ENCODE data around the gene SDE2. TPM values are rescaled to one million over a fixed set of nuclear protein-coding genes. Genes with fewer than 3 reads are reported as not detected.
A peak's percentile ranks its signal among the peaks of the same experiment; 100 is the strongest.
"Not testable (repeated sequence)": the region's sequence is repeated elsewhere in the genome, so short reads cannot be mapped to it uniquely, and the experiment has no call there.

Gene SDE2
- total and polyA plus RNA-seq, 7 experiments from 2014 or later = 9.3 to 36.3 (median 20.8) TPM

GRCh38 chr1:226002667-226003501 lies 3.7 kb upstream of the SDE2 start:
- H3K36me3 Mint-ChIP-seq = peaks cover 0 to 5% (median 4%) of the 10 kb centered on the region in 5 donors

GRCh38 chr1:226001963-226002666 lies 3.0 kb upstream of the SDE2 start:
- Mint-ChIP-seq H3K27ac (peak overlapping the region; percentile 90 to 100 (median 100)), H3K9me3 (peaks cover 0 to 10% (median 0%) of the 10 kb centered on the region in 11 donors), H3K4me1 (peaks cover 32 to 74% (median 55%) of the 10 kb centered on the region in 7 donors), H3K4me3 (peak overlapping the region; percentile 37 to 94 (median 69)), H3K27me3 (no peaks in the 10 kb centered on the region), H3K36me3 (peaks cover 0 to 5% (median 4%) of the 10 kb centered on the region in 5 donors)
- CTCF ChIA-PET = interaction anchor here (1.8 kb wide), 1 partner anchor 63 kb away, joined by 6 read pairs; no protein-coding TSS in a partner anchor
- peak overlapping the region; percentile 98 for H3K27ac ChIP-seq (ENCODE audit: low read depth, low read length)
- H3K36me3 ChIP-seq (ENCODE audit: control insufficient read depth in 2 of 3, insufficient read depth in 3 of 3, low read length in 3 of 3) = peaks cover 0 to 3% (median 0%) of the 10 kb centered on the region in 3 experiments
- H3K9me3 ChIP-seq (ENCODE audit: control insufficient read depth in 2 of 3, low read length in 3 of 3) = no peaks in the 10 kb centered on the region
- H3K27me3 ChIP-seq (ENCODE audit: control insufficient read depth in 2 of 2, insufficient read depth in 2 of 2, low read length in 2 of 2) = no peaks in the 10 kb centered on the region
- H3K4me1 ChIP-seq (ENCODE audit: control insufficient read depth in 2 of 2, insufficient read depth in 2 of 2, low read length in 2 of 2) = peaks cover 39 to 60% of the 10 kb centered on the region in 2 donors
- H3K4me3 ChIP-seq (ENCODE audit: low read length) = peak overlapping the region; percentile 5
- intact Hi-C loops (cut with micrococcal nuclease) = loop anchor here in 1 of 2 donors (5.0 to 10.0 kb wide), 2 partner anchors 303 to 935 kb away; partner anchors contain the start of gene LIN9
- POLR2A ChIA-PET = interaction anchor here (0.6 to 8.2 kb wide), 10 partner anchors 12 to 557 kb away, joined by 3 to 450 read pairs (median 4); partner anchors contain the start of genes H3-3A, PYCR2 and SRP9
- ATAC-seq = peak; percentile 35
- DNase-seq = peak; percentile 37 to 92 (median 77)

More at GRCh38 chr1:226002667-226003501, 3.7 kb upstream of the SDE2 start:
- Mint-ChIP-seq H3K27ac (peak overlapping the region; percentile 90 to 100 (median 100)), H3K27me3 (no peaks in the 10 kb centered on the region), H3K4me3 (peak overlapping the region; percentile 37 to 94 (median 69)), H3K4me1 (peaks cover 31 to 66% (median 49%) of the 10 kb centered on the region in 7 donors), H3K9me3 (peaks cover 0 to 10% (median 0%) of the 10 kb centered on the region in 11 donors)
- Histone ChIP-seq H3K27me3 (ENCODE audit: control insufficient read depth in 2 of 2, insufficient read depth in 2 of 2, low read length in 2 of 2) (no peaks in the 10 kb centered on the region), H3K36me3 (ENCODE audit: control insufficient read depth in 2 of 3, insufficient read depth in 3 of 3, low read length in 3 of 3) (peaks cover 0 to 3% (median 0%) of the 10 kb centered on the region in 3 experiments), H3K4me1 (ENCODE audit: control insufficient read depth in 2 of 2, insufficient read depth in 2 of 2, low read length in 2 of 2) (peaks cover 32 to 53% of the 10 kb centered on the region in 2 donors), H3K4me3 (ENCODE audit: low read length) (peak overlapping the region; percentile 5), H3K27ac (ENCODE audit: low read depth, low read length) (peak overlapping the region; percentile 98), H3K9me3 (ENCODE audit: control insufficient read depth in 2 of 3, low read length in 3 of 3) (no peaks in the 10 kb centered on the region)
- ChIA-PET POLR2A (interaction anchor here (0.6 to 8.2 kb wide), 6 partner anchors 16 to 535 kb away, joined by 3 to 450 read pairs (median 3); partner anchors contain the start of gene H3-3A), CTCF (interaction anchor here (0.6 to 1.8 kb wide), 2 partner anchors 62 to 244 kb away, joined by 3 to 6 read pairs; no protein-coding TSS in a partner anchor)
- ATAC-seq (no peak), DNase-seq (peak in 1 of 9 donors; percentile 55)
- intact Hi-C loops (cut with micrococcal nuclease) = loop anchor here in 1 of 2 donors (5.0 to 10.0 kb wide), 2 partner anchors 302 to 934 kb away; partner anchors contain the start of gene LIN9

DNA sequence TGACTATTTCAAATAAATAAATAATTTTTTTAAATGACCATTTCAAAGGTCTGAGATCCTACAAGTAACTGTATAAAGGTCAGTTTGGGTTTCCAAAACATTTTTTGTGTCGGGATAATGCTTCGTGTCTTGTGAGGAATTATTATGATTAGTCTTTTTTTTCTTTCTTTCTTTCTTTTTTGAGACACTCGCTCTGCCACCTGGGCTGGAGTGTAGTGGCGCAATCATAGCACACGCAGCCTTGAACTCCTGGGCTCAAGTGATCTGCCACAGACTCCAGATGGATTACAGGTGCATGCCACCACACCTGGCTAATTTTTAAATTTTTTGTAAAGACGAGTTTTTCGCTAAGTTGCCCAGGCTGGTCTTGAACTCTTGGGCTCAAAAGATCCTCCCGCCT lies 1.9 kb upstream of the SDE2 start:
- Histone ChIP-seq H3K27me3 (ENCODE audit: control insufficient read depth in 2 of 2, insufficient read depth in 2 of 2, low read length in 2 of 2) (no peaks in the 10 kb centered on the region), H3K36me3 (ENCODE audit: control insufficient read depth in 2 of 3, insufficient read depth in 3 of 3, low read length in 3 of 3) (peaks cover 0 to 3% (median 0%) of the 10 kb centered on the region in 3 experiments), H3K4me3 (ENCODE audit: low read length) (no peak overlapping the region), H3K27ac (ENCODE audit: low read depth, low read length) (peak overlapping the region; percentile 98), H3K4me1 (ENCODE audit: control insufficient read depth in 2 of 2, insufficient read depth in 2 of 2, low read length in 2 of 2) (peaks cover 47 to 69% of the 10 kb centered on the region in 2 donors), H3K9me3 (ENCODE audit: control insufficient read depth in 2 of 3, low read length in 3 of 3) (no peaks in the 10 kb centered on the region)
- H3K36me3 Mint-ChIP-seq = peaks cover 0 to 11% (median 4%) of the 10 kb centered on the region in 5 donors
- no peaks in the 10 kb centered on the region for H3K27me3 Mint-ChIP-seq
- intact Hi-C loops (cut with micrococcal nuclease) = loop anchor here in 1 of 2 donors (5.0 to 10.0 kb wide), 2 partner anchors 304 to 936 kb away; partner anchors contain the start of gene LIN9
- ATAC-seq = no peak
- peaks cover 0 to 10% (median 0%) of the 10 kb centered on the region in 11 donors for H3K9me3 Mint-ChIP-seq
- no peak for DNase-seq
- H3K4me3 Mint-ChIP-seq = peak overlapping the region; percentile 7 to 100 (median 92)
- H3K4me1 Mint-ChIP-seq = peaks cover 40 to 84% (median 64%) of the 10 kb centered on the region in 7 donors
- CTCF ChIA-PET = interaction anchor here (1.7 to 2.1 kb wide), 3 partner anchors 61 to 64 kb away, joined by 6 to 13 read pairs (median 7); no protein-coding TSS in a partner anchor
- H3K27ac Mint-ChIP-seq = peak overlapping the region; percentile 95 to 100 (median 100)
- POLR2A ChIA-PET = interaction anchor here (0.6 to 8.2 kb wide), 14 partner anchors 10 to 533 kb away, joined by 3 to 450 read pairs (median 16); partner anchors contain the start of genes H3-3A, PYCR2, SRP9 and TMEM63A

DNA sequence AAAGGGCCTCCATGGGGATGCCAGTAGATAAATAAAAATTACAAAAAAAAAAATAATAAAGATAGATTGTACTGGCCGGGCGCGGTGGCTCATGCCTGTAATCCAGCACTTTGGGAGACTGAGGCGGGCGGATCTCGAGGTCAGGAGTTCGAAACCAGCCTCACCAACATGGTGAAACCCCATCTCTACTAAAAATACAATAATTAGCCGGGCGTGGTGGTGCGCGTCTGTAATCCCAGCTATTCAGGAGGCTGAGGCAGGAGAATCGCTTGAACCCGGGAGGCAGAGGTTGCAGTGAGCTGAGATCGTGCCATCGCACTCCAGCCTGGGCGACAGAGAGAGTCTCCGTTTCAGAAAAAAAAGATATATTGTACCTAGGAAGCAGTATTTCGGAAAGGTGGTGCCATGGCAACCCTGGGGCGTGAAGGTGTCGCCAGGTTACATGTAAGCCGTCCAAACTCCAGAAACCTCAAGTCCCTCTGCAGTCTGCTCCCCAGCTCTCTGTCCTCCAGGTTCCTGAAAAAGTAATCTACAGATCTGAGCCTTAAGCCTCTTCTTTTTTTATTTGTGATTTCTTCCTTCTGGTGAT lies 1.4 kb upstream of the SDE2 start:
- not testable (repeated sequence) for H3K27me3 ChIP-seq (ENCODE audit: control insufficient read depth in 2 of 2, insufficient read depth in 2 of 2, low read length in 2 of 2); H3K27me3 Mint-ChIP-seq; H3K9me3 ChIP-seq (ENCODE audit: control insufficient read depth in 2 of 3, low read length in 3 of 3); H3K4me3 ChIP-seq (ENCODE audit: low read length); H3K36me3 ChIP-seq (ENCODE audit: control insufficient read depth in 2 of 3, insufficient read depth in 3 of 3, low read length in 3 of 3); ATAC-seq
- peak overlapping the region; percentile 95 to 100 (median 100) for H3K27ac Mint-ChIP-seq
- peaks cover 44 to 89% (median 69%) of the 10 kb centered on the region in 7 donors for H3K4me1 Mint-ChIP-seq
- H3K36me3 Mint-ChIP-seq = peaks cover 0 to 11% (median 4%) of the 10 kb centered on the region in 5 donors
- POLR2A ChIA-PET = interaction anchor here (0.5 to 8.2 kb wide), 28 partner anchors 8 to 572 kb away, joined by 3 to 450 read pairs (median 13); partner anchors contain the start of genes H3-3A, LBR, PYCR2 and SRP9
- Histone ChIP-seq H3K4me1 (ENCODE audit: control insufficient read depth in 2 of 2, insufficient read depth in 2 of 2, low read length in 2 of 2) (peaks cover 51 to 74% of the 10 kb centered on the region in 2 donors), H3K27ac (ENCODE audit: low read depth, low read length) (peak overlapping the region; percentile 98)
- peak in 7 of 9 donors; percentile 16 to 72 (median 48) for DNase-seq
- H3K9me3 Mint-ChIP-seq = peaks cover 0 to 10% (median 0%) of the 10 kb centered on the region in 11 donors
- CTCF ChIA-PET = interaction anchor here (1.2 to 2.1 kb wide), 4 partner anchors 55 to 526 kb away, joined by 3 to 13 read pairs (median 6); no protein-coding TSS in a partner anchor
- peak overlapping the region; percentile 18 to 100 (median 100) for H3K4me3 Mint-ChIP-seq
- intact Hi-C loops (cut with micrococcal nuclease) = loop anchor here in 1 of 2 donors (5.0 to 10.0 kb wide), 2 partner anchors 304 to 937 kb away; partner anchors contain the start of gene LIN9

DNA sequence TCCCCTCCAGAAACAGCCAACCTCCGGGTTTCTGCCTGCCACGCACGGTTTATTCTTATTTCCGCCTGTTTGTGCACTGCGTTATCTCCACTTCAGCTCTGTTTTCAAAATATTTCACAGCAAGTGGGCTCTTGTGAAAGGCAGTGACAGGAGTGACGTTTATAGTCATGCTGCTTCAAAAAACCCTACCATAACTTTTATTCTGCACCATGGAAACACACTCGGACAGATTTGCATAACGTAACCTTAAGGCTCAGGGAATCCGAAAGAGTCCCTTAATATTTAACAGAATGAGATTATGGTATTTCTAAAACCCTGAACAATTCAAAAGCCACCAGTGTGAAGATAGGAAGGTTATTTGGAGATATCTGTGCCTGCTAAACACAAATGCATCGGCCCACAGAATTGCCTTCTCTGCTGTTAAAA lies 782 bp upstream of the SDE2 start:
- H3K27me3 Mint-ChIP-seq = no peaks in the 10 kb centered on the region
- peaks cover 51 to 74% of the 10 kb centered on the region in 2 donors for H3K4me1 ChIP-seq (ENCODE audit: control insufficient read depth in 2 of 2, insufficient read depth in 2 of 2, low read length in 2 of 2)
- DNase-seq = peak in 7 of 9 donors; percentile 82 to 92 (median 88)
- intact Hi-C loops (cut with micrococcal nuclease) = loop anchor here (1.0 to 10.0 kb wide), 24 partner anchors 62 to 1787 kb away; partner anchors contain the start of genes ACBD3 (in 2 of the 2), H3-3A (in 2 of the 2), LBR (in 2 of the 2) and PARP1 (in 2 of the 2)
- H3K36me3 ChIP-seq (ENCODE audit: control insufficient read depth in 2 of 3, insufficient read depth in 3 of 3, low read length in 3 of 3) = peaks cover 0 to 9% (median 2%) of the 10 kb centered on the region in 3 experiments
- H3K9me3 Mint-ChIP-seq = peaks cover 0 to 10% (median 0%) of the 10 kb centered on the region in 11 donors
- CTCF ChIA-PET = interaction anchor here (0.9 to 2.1 kb wide), 8 partner anchors 8 to 525 kb away, joined by 3 to 13 read pairs (median 4); partner anchors contain the start of genes H3-3A and SRP9
- H3K27ac Mint-ChIP-seq = peak overlapping the region; percentile 95 to 100 (median 100)
- H3K36me3 Mint-ChIP-seq = peaks cover 0 to 12% (median 4%) of the 10 kb centered on the region in 5 donors
- H3K9me3 ChIP-seq (ENCODE audit: control insufficient read depth in 2 of 3, low read length in 3 of 3) = no peaks in the 10 kb centered on the region
- H3K4me1 Mint-ChIP-seq = peaks cover 47 to 96% (median 76%) of the 10 kb centered on the region in 7 donors
- peak; percentile 58 for ATAC-seq
- H3K4me3 Mint-ChIP-seq = peak overlapping the region; percentile 89 to 100 (median 100)
- peak overlapping the region; percentile 78 for H3K4me3 ChIP-seq (ENCODE audit: low read length)
- H3K27me3 ChIP-seq (ENCODE audit: control insufficient read depth in 2 of 2, insufficient read depth in 2 of 2, low read length in 2 of 2) = no peaks in the 10 kb centered on the region
- POLR2A ChIA-PET = interaction anchor here (0.5 to 8.2 kb wide), 56 partner anchors 8 to 939 kb away, joined by 3 to 450 read pairs (median 5); partner anchors contain the start of genes ACBD3, H3-3A, LBR and LEFTY1
- peak overlapping the region; percentile 98 for H3K27ac ChIP-seq (ENCODE audit: low read depth, low read length)

Data from naive thymus-derived CD4-positive, alpha-beta T cell (primary cell).